Mesenchymal stem cell (in vitro differentiated cells and primary cell): Measurements from ENCODE around the gene AKAP6.

ENCODE experiments used
- DNase-seq: peaks from one replicate; pipeline ENCODE4 v3.0.0-alpha.2; 2013
- H2AFZ ChIP-seq: one replicate; pipeline ENCODE4 v1.6.1; 2013; ENCODE audit warnings: low read depth, mild to moderate bottlenecking, control low read depth, inconsistent platforms, low read length, moderate library complexity
- H2AK5ac ChIP-seq: 2 replicates; pipeline ENCODE4 v1.6.1; 2013; ENCODE audit warnings: low read length, moderate library complexity, mild to moderate bottlenecking, inconsistent platforms; ENCODE audit not compliant: severe bottlenecking
- H2BK120ac ChIP-seq: one replicate; pipeline ENCODE4 v1.6.1; 2013; ENCODE audit warnings: low read depth, mild to moderate bottlenecking, inconsistent platforms, low read length, moderate library complexity
- H2BK12ac ChIP-seq, 2 experiments: one replicate each; pipeline ENCODE4 v1.6.1; 2013; ENCODE audit warnings: inconsistent platforms in 2 of 2, low read length in 2 of 2, mild to moderate bottlenecking in 2 of 2, moderate library complexity in 2 of 2, control low read depth in 1 of 2
- H2BK15ac ChIP-seq: one replicate; pipeline ENCODE4 v1.6.1; 2013; ENCODE audit warnings: mild to moderate bottlenecking, low read depth, inconsistent platforms; ENCODE audit not compliant: poor library complexity, severe bottlenecking
- H2BK5ac ChIP-seq: 2 replicates; pipeline ENCODE4 v1.6.1; 2013; ENCODE audit warnings: low read depth, mild to moderate bottlenecking, low read length, control low read depth, inconsistent platforms; ENCODE audit not compliant: poor library complexity, severe bottlenecking
- H3K14ac ChIP-seq, 2 experiments: one replicate each; pipeline ENCODE4 v1.6.1; 2013; ENCODE audit warnings: inconsistent platforms in 2 of 2, low read length in 2 of 2, control low read depth in 1 of 2, mild to moderate bottlenecking in 1 of 2, moderate library complexity in 1 of 2
- H3K18ac ChIP-seq, 2 experiments: one replicate each; pipeline ENCODE4 v1.6.1; 2013; ENCODE audit warnings: inconsistent platforms in 2 of 2, low read length in 2 of 2, control low read depth in 1 of 2, low read depth in 1 of 2, mild to moderate bottlenecking in 1 of 2
- H3K23ac ChIP-seq, 2 experiments: one replicate each; pipeline ENCODE4 v1.6.1; 2013; ENCODE audit warnings: inconsistent platforms in 2 of 2, low read length in 2 of 2, mild to moderate bottlenecking in 2 of 2, moderate library complexity in 2 of 2, control low read depth in 1 of 2
- H3K27ac ChIP-seq: 2 replicates; pipeline ENCODE4 v1.5.1; 2013; ENCODE audit warnings: mild to moderate bottlenecking, moderate library complexity, low read length, control low read depth, inconsistent platforms; ENCODE audit not compliant: poor library complexity, severe bottlenecking
- H3K27me3 ChIP-seq, 2 experiments: 2 replicates each; pipeline versions ENCODE4 v1.6.1 to v1.7.0; 2013; ENCODE audit warnings: low read length in 2 of 2, mild to moderate bottlenecking in 2 of 2, moderate library complexity in 2 of 2, control low read depth in 1 of 2, inconsistent platforms in 1 of 2; ENCODE audit not compliant: control insufficient read depth in 1 of 2, insufficient read depth in 1 of 2
- H3K36me3 ChIP-seq, 2 experiments: 2 replicates each; pipeline versions ENCODE4 v1.6.1 to v1.7.0; 2013; ENCODE audit warnings: low read length in 2 of 2, control low read depth in 1 of 2, inconsistent platforms in 1 of 2, low read depth in 1 of 2, mild to moderate bottlenecking in 1 of 2; ENCODE audit not compliant: insufficient read depth in 2 of 2, control insufficient read depth in 1 of 2
- H3K4ac ChIP-seq, 2 experiments: one replicate each; pipeline ENCODE4 v1.6.1; 2013; ENCODE audit warnings: inconsistent platforms in 2 of 2, low read length in 2 of 2, mild to moderate bottlenecking in 2 of 2, moderate library complexity in 2 of 2, control low read depth in 1 of 2, low read depth in 1 of 2
- H3K4me1 ChIP-seq: 2 replicates; pipeline ENCODE4 v1.6.1; 2013; ENCODE audit warnings: low read depth, low read length, control low read depth; ENCODE audit not compliant: control insufficient read depth, insufficient read depth
- H3K4me2 ChIP-seq: 2 replicates; pipeline ENCODE4 v1.6.1; 2013; ENCODE audit warnings: low read length, mild to moderate bottlenecking, inconsistent platforms; ENCODE audit not compliant: poor library complexity, severe bottlenecking
- H3K4me3 ChIP-seq, 2 experiments: 2 replicates each; pipeline versions ENCODE4 v1.5.1 to v1.7.0; 2013; ENCODE audit warnings: low read length in 2 of 2, mild to moderate bottlenecking in 2 of 2, control low read depth in 1 of 2, low read depth in 1 of 2; ENCODE audit not compliant: insufficient read depth in 1 of 2
- H3K79me1 ChIP-seq: replicated peaks from 2 replicates; pipeline ENCODE4 v1.6.1; 2013; ENCODE audit warnings: mild to moderate bottlenecking, control low read depth, low read length, inconsistent platforms; ENCODE audit not compliant: poor library complexity, severe bottlenecking
- H3K9ac ChIP-seq: 2 replicates; pipeline ENCODE4 v1.7.0; 2013; ENCODE audit warnings: mild to moderate bottlenecking, low read length, moderate library complexity
- H3K9me3 ChIP-seq: 2 replicates; pipeline ENCODE4 v1.7.0; 2013; ENCODE audit warnings: mild to moderate bottlenecking, low read length; ENCODE audit not compliant: control insufficient read depth
- H4K8ac ChIP-seq: one replicate; pipeline ENCODE4 v1.6.1; 2013; ENCODE audit warnings: inconsistent platforms, mild to moderate bottlenecking, low read length, moderate library complexity
- H4K91ac ChIP-seq: one replicate; pipeline ENCODE4 v1.6.1; 2013; ENCODE audit warnings: mild to moderate bottlenecking, low read length, inconsistent platforms
- WGBS: methylation state at CpG from one replicate; pipeline ENCODE4 v1.1.7; 2013; ENCODE audit warnings: mixed read lengths; 5-methylcytosine and 5-hydroxymethylcytosine counted together

The AKAP6 gene

GRCh38 chr14:32827514-32827913, 498.4 kb downstream of the AKAP6 start:
- no peaks in the 10 kb centered on the region for H3K79me1 ChIP-seq
- DNase-seq, result no peak
- H2BK15ac ChIP-seq, result no peak overlapping the region
- peaks cover 1% of the 10 kb centered on the region for H3K4me1 ChIP-seq
- H3K27me3 ChIP-seq, result no peaks in the 10 kb centered on the region
- H2BK12ac ChIP-seq, result no peak overlapping the region
- H2BK5ac ChIP-seq, result no peak overlapping the region
- H3K14ac ChIP-seq, result no peak overlapping the region
- H2AFZ ChIP-seq, result no peak overlapping the region
- no peak overlapping the region for H3K4me3 ChIP-seq
- WGBS, result 99% methylated on average over 3 of the region's 3 CpGs
- H4K91ac ChIP-seq, result no peak overlapping the region
- no peak overlapping the region for H3K23ac ChIP-seq
- no peak overlapping the region for H3K27ac ChIP-seq
- no peak overlapping the region for H3K18ac ChIP-seq
- H3K9me3 ChIP-seq, result no peaks in the 10 kb centered on the region
- no peak overlapping the region for H2BK120ac ChIP-seq
- H3K36me3 ChIP-seq, result no peaks in the 10 kb centered on the region
- H3K4me2 ChIP-seq, result no peak overlapping the region
- no peak overlapping the region for H4K8ac ChIP-seq
- no peak overlapping the region for H2AK5ac ChIP-seq
- no peak overlapping the region for H3K9ac ChIP-seq
- no peak overlapping the region for H3K4ac ChIP-seq

- H3K4ac ChIP-seq, result no peak overlapping the region
- H2BK120ac ChIP-seq, result no peak overlapping the region
- no peak overlapping the region for H3K9ac ChIP-seq
- H4K8ac ChIP-seq, result no peak overlapping the region
- H2BK12ac ChIP-seq, result no peak overlapping the region
- no peaks in the 10 kb centered on the region for H3K79me1 ChIP-seq
- H2BK15ac ChIP-seq, result no peak overlapping the region
- no peak overlapping the region for H2BK5ac ChIP-seq
- DNase-seq, result no peak
- H3K4me3 ChIP-seq, result no peak overlapping the region
- no peak overlapping the region for H3K4me2 ChIP-seq
- WGBS, result 84% methylated on average over 3 of the region's 3 CpGs
- no peaks in the 10 kb centered on the region for H3K9me3 ChIP-seq
- H3K27ac ChIP-seq, result no peak overlapping the region
- no peak overlapping the region for H3K18ac ChIP-seq
- no peak overlapping the region for H2AFZ ChIP-seq
- no peaks in the 10 kb centered on the region for H3K27me3 ChIP-seq
- H3K14ac ChIP-seq, result no peak overlapping the region
- H3K4me1 ChIP-seq, result no peaks in the 10 kb centered on the region
- no peak overlapping the region for H4K91ac ChIP-seq
- H3K36me3 ChIP-seq, result no peaks in the 10 kb centered on the region
- no peak overlapping the region for H3K23ac ChIP-seq
- H2AK5ac ChIP-seq, result no peak overlapping the region
Observed at GRCh38 chr14:32835924-32836323, 506.8 kb downstream of the AKAP6 start.

DNA sequence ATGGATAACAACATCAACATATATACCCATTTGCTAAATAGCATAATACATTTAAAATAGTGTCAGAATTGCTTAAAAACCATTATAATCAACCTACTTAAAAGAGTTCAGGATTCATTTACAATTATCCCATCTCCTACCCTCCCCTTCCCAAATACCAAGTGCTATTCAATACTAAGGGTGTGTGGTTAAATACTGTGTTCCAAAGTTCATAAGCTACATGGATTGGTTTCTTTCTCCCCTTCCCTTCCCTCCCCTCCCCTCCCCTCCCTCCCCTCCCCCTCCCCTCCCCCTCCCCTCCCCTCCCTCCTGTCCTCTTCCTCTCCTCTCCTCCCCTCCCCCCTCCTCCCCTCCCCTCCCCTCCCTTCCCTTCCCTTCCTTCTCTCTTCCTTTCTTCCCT, 512.6 kb downstream of the AKAP6 start:
- Histone ChIP-seq H2BK15ac (no peak overlapping the region), H2BK5ac (no peak overlapping the region), H3K4me3 (no peak overlapping the region), H3K79me1 (no peaks in the 10 kb centered on the region), H3K27ac (no peak overlapping the region), H3K27me3 (no peaks in the 10 kb centered on the region), H3K4ac (no peak overlapping the region), H3K4me2 (no peak overlapping the region), H3K4me1 (no peaks in the 10 kb centered on the region), H3K14ac (no peak overlapping the region), H3K18ac (no peak overlapping the region), H3K23ac (no peak overlapping the region), H2AK5ac (no peak overlapping the region), H2AFZ (no peak overlapping the region), H4K91ac (no peak overlapping the region), H3K9me3 (no peaks in the 10 kb centered on the region), H4K8ac (no peak overlapping the region), H3K9ac (no peak overlapping the region), H3K36me3 (no peaks in the 10 kb centered on the region), H2BK12ac (no peak overlapping the region), H2BK120ac (no peak overlapping the region)
- DNase-seq, result no peak

- Histone ChIP-seq H2BK5ac (no peak overlapping the region), H3K9me3 (no peaks in the 10 kb centered on the region), H2BK15ac (no peak overlapping the region), H4K8ac (no peak overlapping the region), H2AFZ (no peak overlapping the region), H3K9ac (no peak overlapping the region), H3K4me3 (no peak overlapping the region), H3K4me2 (no peak overlapping the region), H3K4ac (no peak overlapping the region), H3K27me3 (no peaks in the 10 kb centered on the region), H3K23ac (no peak overlapping the region), H4K91ac (no peak overlapping the region), H2AK5ac (no peak overlapping the region), H3K4me1 (no peaks in the 10 kb centered on the region), H3K18ac (no peak overlapping the region), H3K27ac (no peak overlapping the region), H3K79me1 (no peaks in the 10 kb centered on the region), H3K36me3 (no peaks in the 10 kb centered on the region), H2BK120ac (no peak overlapping the region), H3K14ac (no peak overlapping the region), H2BK12ac (no peak overlapping the region)
- DNase-seq, result no peak
- WGBS, result no CpG with 5 or more reads among the region's 2 CpGs
Observed at GRCh38 chr14:32846821-32847365, 517.8 kb downstream of the AKAP6 start.
